Karpas-422 (cell line): ENCODE results near the gene CAPRIN2. TPM values are rescaled to one million over a fixed set of nuclear protein-coding genes. Genes with fewer than 3 reads are reported as not detected.

Experiments
- DNase-seq: peaks from one replicate; pipeline ENCODE4 v3.0.0-alpha.2; 2015
- H2AFZ ChIP-seq: fragments of 200-600 bp; sonication (generic); 2 replicates; pipeline ENCODE4 v1.6.1; 2014; ENCODE audit warnings: antibody characterized with exemption, low read length, mixed read lengths
- H3K27ac ChIP-seq: fragments of 200-600 bp; sonication (generic); 2 replicates; pipeline ENCODE4 v1.5.1; 2014; ENCODE audit warnings: mild to moderate bottlenecking, low read length, moderate library complexity
- H3K27me3 ChIP-seq: fragments of 200-600 bp; sonication (generic); 2 replicates; pipeline ENCODE4 v1.6.1; 2014; ENCODE audit warnings: low read length, mixed read lengths
- H3K36me3 ChIP-seq: fragments of 200-600 bp; sonication (generic); 2 replicates; pipeline ENCODE4 v1.6.1; 2014; ENCODE audit warnings: low read length, mixed read lengths; ENCODE audit not compliant: insufficient read depth
- H3K4me1 ChIP-seq: fragments of 200-600 bp; sonication (generic); 2 replicates; pipeline ENCODE4 v1.6.1; 2014; ENCODE audit warnings: mild to moderate bottlenecking, low read length, mixed read lengths
- H3K4me2 ChIP-seq: fragments of 200-600 bp; sonication (generic); 2 replicates; pipeline ENCODE4 v1.6.1; 2014; ENCODE audit warnings: low read length, low read depth, mild to moderate bottlenecking; ENCODE audit not compliant: poor library complexity, severe bottlenecking
- H3K4me3 ChIP-seq: fragments of 200-600 bp; sonication (generic); 2 replicates; pipeline ENCODE4 v1.5.1; 2014; ENCODE audit warnings: mild to moderate bottlenecking, antibody characterized with exemption, low read length, mixed read lengths
- H3K79me2 ChIP-seq: fragments of 200-600 bp; sonication (generic); 2 replicates; pipeline ENCODE4 v1.6.1; 2014; ENCODE audit warnings: mild to moderate bottlenecking, low read length, mixed read lengths
- H3K9ac ChIP-seq: fragments of 200-600 bp; sonication (generic); 2 replicates; pipeline ENCODE4 v1.6.0; 2014; ENCODE audit warnings: low read length
- H3K9me2 ChIP-seq: fragments of 200-600 bp; sonication (generic), shearing (Covaris generic); replicated peaks from 2 replicates; pipeline ENCODE4 v1.6.0; 2014; ENCODE audit warnings: mild to moderate bottlenecking, low read length, moderate library complexity; ENCODE audit not compliant: insufficient read depth
- H3K9me3 ChIP-seq: fragments of 300-700, 200-600 bp; sonication (generic); 2 replicates; pipeline ENCODE4 v1.6.1; 2014; ENCODE audit warnings: low read length, mixed read lengths
- H4K20me1 ChIP-seq: fragments of 200-600 bp; sonication (generic); 2 replicates; pipeline ENCODE4 v1.6.1; 2014; ENCODE audit warnings: mild to moderate bottlenecking, antibody characterized with exemption, low read length, low read depth; ENCODE audit not compliant: insufficient read depth
- total RNA-seq: library from RNA; depleted of rRNA; stranded (reverse); fragments of >200 nt; shearing (Covaris generic); gene quantifications from 2 replicates; pipeline ENCODE4 v1.2.3, GENCODE V29; 2014; ENCODE audit warnings: low replicate concordance

CAPRIN2 gene
- total RNA-seq, 1 experiment from 2014 or later: 39.8 TPM

DNA sequence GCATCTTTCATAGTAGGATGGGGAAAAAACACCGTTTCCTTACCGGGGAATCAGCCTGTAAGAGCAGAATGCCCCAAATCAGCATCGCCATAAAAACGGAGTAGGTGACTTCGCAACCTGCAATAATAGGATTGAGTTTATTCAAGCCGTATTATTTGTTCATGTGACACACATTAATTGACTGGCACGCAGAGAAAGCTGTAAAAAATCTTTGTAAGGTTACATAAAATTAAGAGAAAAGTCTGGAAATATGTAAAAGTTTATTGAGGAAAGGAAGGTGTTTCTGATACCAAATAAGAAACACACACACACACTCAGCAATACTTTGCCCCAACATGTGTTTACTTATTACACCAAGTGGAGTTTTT, 628 bp upstream of the CAPRIN2 start:
- Histone ChIP-seq H3K4me3 (peak overlapping the region; percentile 80), H3K9me3 (no peaks in the 10 kb centered on the region)

DNA sequence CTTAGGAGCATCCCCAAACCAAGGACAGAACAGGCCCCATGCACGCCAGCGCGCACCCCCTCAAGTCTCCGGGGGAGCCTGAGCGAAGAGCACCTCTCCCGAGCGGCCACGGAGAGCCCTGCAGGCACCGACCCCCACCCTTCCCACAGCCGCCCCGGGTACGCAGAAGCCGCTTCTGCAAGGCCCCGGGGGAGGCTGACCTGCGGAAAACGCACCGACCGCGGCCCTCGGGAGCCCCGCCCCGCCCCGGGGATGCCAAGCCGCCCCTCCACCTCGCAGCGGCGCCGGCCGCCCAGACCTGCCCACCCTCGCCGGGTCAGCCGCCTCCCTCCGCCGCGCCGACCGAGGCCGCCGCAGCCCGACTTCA, 385 bp downstream of the CAPRIN2 start:
- peak; percentile 72 for DNase-seq
- Histone ChIP-seq H3K27ac (no peak overlapping the region), H2AFZ (peak overlapping the region; percentile 40), H3K4me2 (peak overlapping the region; percentile 91), H3K9me2 (no peaks in the 10 kb centered on the region), H3K27me3 (no peaks in the 10 kb centered on the region), H3K79me2 (peaks cover 45% of the 10 kb centered on the region), H3K4me3 (peak overlapping the region; percentile 80), H3K36me3 (no peaks in the 10 kb centered on the region), H4K20me1 (no peaks in the 10 kb centered on the region), H3K9ac (peak overlapping the region; percentile 78), H3K4me1 (peaks cover 51% of the 10 kb centered on the region), H3K9me3 (no peaks in the 10 kb centered on the region)

More for the DNA sequence above, 628 bp upstream of the CAPRIN2 start:
- DNase-seq: no peak
- Histone ChIP-seq H3K9me2 (no peaks in the 10 kb centered on the region), H4K20me1 (no peaks in the 10 kb centered on the region), H3K27me3 (no peaks in the 10 kb centered on the region), H3K9ac (peak overlapping the region; percentile 79), H3K36me3 (no peaks in the 10 kb centered on the region), H3K79me2 (peaks cover 35% of the 10 kb centered on the region), H3K27ac (0 out of 2 replicates have a peak overlapping the region, but pooled peaks have one; percentile 23), H2AFZ (peak overlapping the region; percentile 100), H3K4me2 (peak overlapping the region; percentile 99), H3K4me1 (peaks cover 42% of the 10 kb centered on the region)

GRCh38 chr12:30753751-30754382, 884 bp downstream of the CAPRIN2 start:
- no peaks in the 10 kb centered on the region for H3K27me3 ChIP-seq
- H3K4me1 ChIP-seq: peaks cover 54% of the 10 kb centered on the region
- H2AFZ ChIP-seq: peak overlapping the region; percentile 40
- peaks cover 50% of the 10 kb centered on the region for H3K79me2 ChIP-seq
- H4K20me1 ChIP-seq: no peaks in the 10 kb centered on the region
- no peak for DNase-seq
- no peaks in the 10 kb centered on the region for H3K36me3 ChIP-seq
- H3K9ac ChIP-seq: peak overlapping the region; percentile 78
- H3K9me2 ChIP-seq: no peaks in the 10 kb centered on the region
- H3K9me3 ChIP-seq: no peaks in the 10 kb centered on the region
- H3K4me2 ChIP-seq: peak overlapping the region; percentile 91
- H3K27ac ChIP-seq: no peak overlapping the region
- peak overlapping the region; percentile 80 for H3K4me3 ChIP-seq

DNA sequence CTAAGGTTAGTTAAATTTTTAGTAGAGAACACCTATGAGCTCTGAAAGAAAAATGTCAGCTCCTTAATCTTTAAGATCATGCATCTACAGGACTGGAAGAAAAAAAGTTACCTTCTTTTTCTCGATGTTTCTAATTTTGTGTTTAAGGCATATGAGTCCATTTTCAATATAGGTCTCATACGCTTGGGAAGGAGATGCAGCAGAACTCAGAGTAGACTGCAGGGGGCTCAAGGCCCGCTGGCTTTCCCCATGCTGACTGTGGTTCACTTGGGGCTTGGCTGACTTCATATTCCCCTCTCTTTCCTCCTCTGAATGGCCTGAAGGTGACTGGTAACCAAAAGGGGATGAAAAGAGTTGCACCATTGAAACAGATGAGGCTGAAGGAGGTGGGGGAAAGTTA, 1.5 kb downstream of the CAPRIN2 start:
- Histone ChIP-seq H3K9ac (peak overlapping the region; percentile 78), H3K9me3 (no peaks in the 10 kb centered on the region), H3K27me3 (no peaks in the 10 kb centered on the region), H3K4me1 (peaks cover 54% of the 10 kb centered on the region), H3K36me3 (peaks cover under 1% of the 10 kb centered on the region; the same call in 1 of the 2 replicates), H3K27ac (no peak overlapping the region), H3K4me2 (peak overlapping the region; percentile 91), H4K20me1 (no peaks in the 10 kb centered on the region), H3K4me3 (peak overlapping the region; percentile 80), H3K79me2 (peaks cover 54% of the 10 kb centered on the region), H2AFZ (no peak overlapping the region), H3K9me2 (no peaks in the 10 kb centered on the region)
- peak; percentile 81 for DNase-seq

DNA sequence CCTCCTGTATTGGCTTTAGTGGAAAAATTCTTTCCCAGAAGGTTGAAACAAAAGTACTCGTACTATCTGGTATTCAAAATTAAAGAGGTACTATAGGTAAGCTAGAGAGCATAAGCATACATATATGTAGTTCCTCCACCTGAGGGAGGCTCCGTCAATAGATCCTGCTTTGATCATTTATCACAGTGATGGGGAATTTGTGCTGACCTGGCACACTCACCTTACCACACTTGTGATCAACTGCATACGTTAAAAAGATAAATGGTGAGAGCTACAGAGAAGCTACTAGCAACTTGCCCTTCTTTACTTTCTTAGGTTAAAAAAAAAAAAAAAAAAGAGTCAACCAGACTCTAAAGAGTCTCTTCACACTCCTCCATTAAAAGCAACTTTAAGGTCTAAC, 2.5 kb downstream of the CAPRIN2 start:
- peaks cover 5% of the 10 kb centered on the region; the same call in 1 of the 2 replicates for H3K36me3 ChIP-seq
- no peak overlapping the region for H3K9ac ChIP-seq
- peaks cover 62% of the 10 kb centered on the region for H3K79me2 ChIP-seq
- no peaks in the 10 kb centered on the region for H3K9me3 ChIP-seq
- peaks cover 54% of the 10 kb centered on the region for H3K4me1 ChIP-seq
- no peaks in the 10 kb centered on the region for H4K20me1 ChIP-seq
- H3K4me2 ChIP-seq: peak overlapping the region; percentile 91
- no peak overlapping the region for H3K4me3 ChIP-seq
- no peak overlapping the region for H3K27ac ChIP-seq
- H3K9me2 ChIP-seq: no peaks in the 10 kb centered on the region
- no peak for DNase-seq
- H3K27me3 ChIP-seq: no peaks in the 10 kb centered on the region
- H2AFZ ChIP-seq: no peak overlapping the region

DNA sequence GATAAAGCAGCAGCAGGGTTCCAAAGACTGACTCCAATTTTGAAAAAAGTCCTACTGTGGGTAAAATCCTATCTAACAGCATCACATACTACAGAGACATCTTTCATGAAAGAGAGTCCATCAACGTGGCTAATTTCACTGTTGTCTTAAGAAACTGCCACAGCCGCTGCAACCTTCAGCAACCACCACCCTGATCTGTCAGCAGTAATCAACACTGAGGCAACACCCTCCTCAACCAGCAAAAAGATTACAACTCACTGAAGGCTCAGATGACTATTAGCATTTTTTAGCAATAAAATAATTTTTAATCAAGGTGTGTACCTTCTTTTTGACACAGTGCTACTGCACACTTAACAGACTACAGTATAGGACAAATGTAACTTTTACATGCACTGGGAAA, 6.6 kb downstream of the CAPRIN2 start:
- Histone ChIP-seq H3K27me3 (no peaks in the 10 kb centered on the region), H2AFZ (no peak overlapping the region), H3K4me2 (no peak overlapping the region), H3K79me2 (peaks cover 81% of the 10 kb centered on the region), H4K20me1 (no peaks in the 10 kb centered on the region), H3K9me3 (no peaks in the 10 kb centered on the region), H3K4me1 (peaks cover 40% of the 10 kb centered on the region), H3K36me3 (peaks cover 14% of the 10 kb centered on the region; the same call in 1 of the 2 replicates), H3K27ac (no peak overlapping the region), H3K9ac (no peak overlapping the region), H3K9me2 (no peaks in the 10 kb centered on the region), H3K4me3 (no peak overlapping the region)
- DNase-seq: no peak

- Histone ChIP-seq H3K4me2 (no peak overlapping the region), H3K27ac (no peak overlapping the region), H3K9me3 (no peaks in the 10 kb centered on the region), H4K20me1 (no peaks in the 10 kb centered on the region), H3K9me2 (no peaks in the 10 kb centered on the region), H2AFZ (no peak overlapping the region), H3K9ac (no peak overlapping the region), H3K79me2 (peaks cover 84% of the 10 kb centered on the region), H3K4me3 (no peak overlapping the region), H3K4me1 (peaks cover 23% of the 10 kb centered on the region), H3K36me3 (peaks cover 14% of the 10 kb centered on the region; the same call in 1 of the 2 replicates), H3K27me3 (no peaks in the 10 kb centered on the region)
- no peak for DNase-seq
Observed at GRCh38 chr12:30746190-30746589, 8.6 kb downstream of the CAPRIN2 start.

DNA sequence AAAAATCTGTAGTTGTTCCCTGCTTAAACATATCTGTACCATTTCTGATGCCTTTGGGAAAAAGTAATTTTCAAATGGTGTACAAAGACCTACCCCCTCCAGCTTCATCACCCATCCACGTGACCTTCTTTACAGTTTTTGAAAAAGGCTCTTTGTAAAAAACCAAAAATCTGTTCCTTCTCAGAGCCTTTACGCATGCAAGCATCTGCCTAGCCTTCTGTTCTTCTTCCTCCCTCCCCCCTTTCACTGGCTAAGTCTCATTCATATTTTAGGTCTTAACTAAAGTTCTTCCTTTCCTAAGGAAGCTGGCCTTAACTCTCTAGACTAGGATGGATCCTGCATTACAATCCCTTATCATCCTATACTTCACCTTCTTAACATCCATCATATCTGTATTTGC, 10.4 kb downstream of the CAPRIN2 start:
- H4K20me1 ChIP-seq: no peaks in the 10 kb centered on the region
- no peaks in the 10 kb centered on the region for H3K27me3 ChIP-seq
- no peak overlapping the region for H3K4me3 ChIP-seq
- H2AFZ ChIP-seq: no peak overlapping the region
- H3K79me2 ChIP-seq: peaks cover 71% of the 10 kb centered on the region
- peaks cover 18% of the 10 kb centered on the region; the same call in 1 of the 2 replicates for H3K36me3 ChIP-seq
- H3K4me2 ChIP-seq: no peak overlapping the region
- H3K9ac ChIP-seq: no peak overlapping the region
- no peak overlapping the region for H3K27ac ChIP-seq
- no peaks in the 10 kb centered on the region for H3K9me2 ChIP-seq
- H3K4me1 ChIP-seq: peaks cover 5% of the 10 kb centered on the region
- no peak for DNase-seq
- H3K9me3 ChIP-seq: no peaks in the 10 kb centered on the region
